HTR-8/SVneo (cell line): ENCODE data around the gene CDK5RAP3.
"Not testable (repeated sequence)": the region's sequence is repeated elsewhere in the genome, so short reads cannot be mapped to it uniquely, and the experiment has no call there.

Experiments used
- DNase-seq: peaks from one replicate; pipeline ENCODE4 v3.0.0; 2011; ENCODE audit warnings: low spot score, mixed read lengths; ENCODE audit not compliant: insufficient read length
- FAIRE-seq: peaks from 2 replicates; lab custom pipeline; 2011; peaks lifted over from hg19 to GRCh38; lab: Jason Lieb, UNC

The CDK5RAP3 gene, protein sequence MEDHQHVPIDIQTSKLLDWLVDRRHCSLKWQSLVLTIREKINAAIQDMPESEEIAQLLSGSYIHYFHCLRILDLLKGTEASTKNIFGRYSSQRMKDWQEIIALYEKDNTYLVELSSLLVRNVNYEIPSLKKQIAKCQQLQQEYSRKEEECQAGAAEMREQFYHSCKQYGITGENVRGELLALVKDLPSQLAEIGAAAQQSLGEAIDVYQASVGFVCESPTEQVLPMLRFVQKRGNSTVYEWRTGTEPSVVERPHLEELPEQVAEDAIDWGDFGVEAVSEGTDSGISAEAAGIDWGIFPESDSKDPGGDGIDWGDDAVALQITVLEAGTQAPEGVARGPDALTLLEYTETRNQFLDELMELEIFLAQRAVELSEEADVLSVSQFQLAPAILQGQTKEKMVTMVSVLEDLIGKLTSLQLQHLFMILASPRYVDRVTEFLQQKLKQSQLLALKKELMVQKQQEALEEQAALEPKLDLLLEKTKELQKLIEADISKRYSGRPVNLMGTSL

DNA sequence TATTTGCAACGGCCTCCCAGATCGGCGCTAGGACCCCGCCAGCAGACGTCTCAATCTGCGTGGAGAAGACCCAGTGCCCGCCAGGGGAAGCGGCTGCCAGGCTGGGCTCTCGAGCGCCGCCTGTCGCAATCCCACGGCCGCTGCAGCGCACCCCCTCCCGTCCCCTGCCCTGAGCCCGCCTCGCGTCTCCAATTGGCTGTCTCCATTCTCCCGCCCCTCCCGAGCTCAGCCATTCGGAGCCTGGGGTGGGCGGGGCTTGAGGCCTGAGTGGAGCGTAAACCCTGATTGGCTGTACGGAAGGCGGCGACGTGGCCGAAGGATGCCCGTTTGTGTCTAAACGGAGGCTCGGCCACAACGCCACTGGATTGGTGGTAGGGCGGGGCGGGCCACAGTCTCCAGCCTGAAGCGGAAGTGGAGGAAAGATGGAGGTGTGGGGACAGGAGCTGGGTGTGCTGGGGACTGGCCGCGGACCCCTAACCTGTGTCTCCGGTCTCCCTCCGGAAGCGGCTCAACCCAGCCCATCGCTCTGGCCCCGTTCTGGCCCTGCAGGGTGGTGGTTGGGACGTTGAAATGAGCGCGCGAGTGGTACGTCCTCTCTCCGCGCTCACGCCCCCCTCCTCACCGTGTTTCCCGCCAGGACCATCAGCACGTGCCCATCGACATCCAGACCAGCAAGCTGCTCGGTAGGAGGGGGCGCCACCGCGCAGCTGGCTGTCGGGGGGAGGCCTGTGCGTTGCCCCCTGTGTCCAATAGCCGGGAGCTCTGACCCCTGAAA lies at the start of gene CDK5RAP3:
Gene CDK5RAP3 (plus strand): TSS at position 389 of the 775 bp plus-strand sequence. CDS start 34 bp downstream, at position 423.
- DNase-seq (peak; percentile 100), FAIRE-seq (peak; percentile 99)

GRCh38 chr17:47924785-47925677 lies 45.9 kb upstream of the CDK5RAP3 start:
- DNase-seq: no peak

GRCh38 chr17:47925678-47925988 lies 45.3 kb upstream of the CDK5RAP3 start:
- FAIRE-seq (no peak), DNase-seq (no peak)

More at GRCh38 chr17:47924785-47925677, 45.9 kb upstream of the CDK5RAP3 start:
- peak; percentile 26 for FAIRE-seq

GRCh38 chr17:47927821-47928400 lies 43.0 kb upstream of the CDK5RAP3 start:
- DNase-seq: no peak
- no peak for FAIRE-seq

DNA sequence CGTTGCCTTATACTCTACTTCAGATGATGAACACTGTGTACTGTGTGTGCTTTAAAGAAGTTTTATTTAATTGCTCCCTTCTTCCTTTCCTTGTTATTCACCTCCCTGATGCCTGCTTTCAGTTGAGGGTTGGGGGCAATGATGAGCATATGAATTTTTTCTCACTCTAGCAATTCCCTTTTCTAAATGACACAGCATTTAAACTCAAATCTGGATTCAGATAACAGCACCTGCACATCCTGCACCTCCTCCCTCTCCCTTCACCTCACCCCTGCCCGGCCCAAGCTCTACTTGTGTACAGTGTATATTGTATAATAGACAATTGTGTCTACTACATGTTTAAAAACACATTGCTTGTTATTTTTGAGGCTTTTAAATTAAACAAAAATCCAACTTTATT lies 42.5 kb upstream of the CDK5RAP3 start:
- no peak for DNase-seq
- FAIRE-seq: no peak

GRCh38 chr17:47929218-47930000 lies 41.5 kb upstream of the CDK5RAP3 start:
- FAIRE-seq: no peak
- DNase-seq: no peak

DNA sequence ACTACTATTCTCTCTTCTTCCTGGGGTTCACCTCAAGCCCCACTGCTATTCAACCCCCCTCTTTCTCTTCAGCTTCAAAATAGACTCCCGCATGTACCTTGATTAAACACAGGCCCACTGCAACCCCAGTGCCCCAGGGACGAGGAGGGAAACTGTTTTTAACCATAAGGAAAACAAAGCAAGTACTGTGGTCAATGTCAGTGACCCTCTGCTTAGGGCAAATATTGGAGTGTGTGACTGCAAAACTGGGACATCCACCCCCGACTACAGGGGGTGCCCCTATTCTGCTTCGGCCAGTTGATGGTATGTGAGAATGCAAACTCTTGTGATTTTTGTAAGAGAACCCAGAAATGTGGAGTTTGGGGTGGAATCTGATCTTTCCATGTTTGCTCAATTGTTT lies 39.1 kb upstream of the CDK5RAP3 start:
- no peak for FAIRE-seq

DNA sequence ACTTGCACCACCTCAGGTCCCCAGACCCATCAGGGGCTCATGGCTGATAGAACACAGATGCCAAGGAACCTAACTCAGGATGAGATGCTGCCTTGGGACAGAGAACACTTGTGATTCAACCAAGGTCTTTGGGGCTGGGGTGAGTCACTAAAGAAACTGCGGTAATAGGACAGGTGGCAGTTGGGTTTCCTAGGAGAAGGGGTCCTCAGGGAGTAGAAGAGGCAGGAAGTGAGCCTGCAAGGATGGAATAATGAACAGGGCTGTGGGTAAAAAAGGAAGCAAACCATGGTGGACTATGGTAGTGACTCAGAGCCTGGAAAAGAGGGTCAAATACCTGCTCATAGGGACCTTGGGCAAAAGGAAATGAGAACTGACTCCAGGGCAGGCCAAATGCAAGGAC lies 36.1 kb upstream of the CDK5RAP3 start:
- DNase-seq: peak; percentile 40

More for the DNA sequence above, 39.1 kb upstream of the CDK5RAP3 start:
- no peak for DNase-seq

GRCh38 chr17:47935468-47935867 lies 35.4 kb upstream of the CDK5RAP3 start:
- not testable (repeated sequence) for FAIRE-seq, DNase-seq

More for the DNA sequence above, 36.1 kb upstream of the CDK5RAP3 start:
- no peak for FAIRE-seq

GRCh38 chr17:47935961-47936360 lies 35.0 kb upstream of the CDK5RAP3 start:
- DNase-seq (peak; percentile 86), FAIRE-seq (no peak)

DNA sequence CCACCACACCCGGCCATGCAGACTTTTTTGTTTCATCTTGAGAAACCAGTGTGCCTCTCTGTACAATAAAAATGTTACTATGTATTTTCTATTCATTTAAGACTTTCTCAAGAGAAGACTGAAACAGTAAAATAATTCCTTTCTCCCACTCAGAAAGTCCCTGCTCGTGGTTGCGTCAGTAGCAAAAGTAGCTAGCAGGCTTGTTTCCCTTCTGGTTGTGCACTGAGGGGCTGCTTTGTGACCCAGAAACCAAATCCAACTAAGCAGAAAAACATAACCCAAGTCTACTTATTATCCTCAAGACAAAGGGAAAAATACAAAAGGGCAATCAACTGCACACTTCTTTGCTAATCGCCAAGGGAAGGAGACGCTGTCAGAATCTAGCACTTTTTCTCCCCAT lies 33.0 kb upstream of the CDK5RAP3 start:
- no peak for DNase-seq
- FAIRE-seq: no peak

- FAIRE-seq: peak; percentile 98
- DNase-seq: peak; percentile 99
These were observed 29.4 kb upstream of the CDK5RAP3 start, which contains the start of gene PNPO for GRCh38 chr17:47941246-47942095. Gene PNPO (plus strand): TSS chr17:47941571. CDS start chr17:47941676, 105 bp downstream.

DNA sequence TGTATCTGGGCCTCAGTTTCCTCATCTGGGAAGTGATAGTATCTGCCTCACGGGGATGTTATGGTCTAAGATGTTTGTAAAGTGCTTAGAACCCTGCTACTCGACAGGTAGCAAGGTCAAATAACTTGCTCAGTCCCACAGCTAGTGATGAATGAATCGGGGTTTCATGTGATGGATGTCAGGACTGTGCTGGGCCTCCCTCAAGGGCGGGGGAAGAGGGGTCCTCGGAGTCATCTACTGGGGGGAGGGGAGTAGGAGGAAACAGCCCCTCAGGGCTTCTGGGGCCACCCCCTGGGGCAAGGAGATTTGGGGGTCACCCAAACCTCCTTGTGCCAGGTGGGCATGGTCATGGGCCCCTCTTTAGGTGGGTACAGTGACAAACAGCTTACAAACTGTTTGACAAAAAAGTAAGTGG lies 28.8 kb upstream of the CDK5RAP3 start:
- FAIRE-seq (no peak), DNase-seq (no peak)

DNA sequence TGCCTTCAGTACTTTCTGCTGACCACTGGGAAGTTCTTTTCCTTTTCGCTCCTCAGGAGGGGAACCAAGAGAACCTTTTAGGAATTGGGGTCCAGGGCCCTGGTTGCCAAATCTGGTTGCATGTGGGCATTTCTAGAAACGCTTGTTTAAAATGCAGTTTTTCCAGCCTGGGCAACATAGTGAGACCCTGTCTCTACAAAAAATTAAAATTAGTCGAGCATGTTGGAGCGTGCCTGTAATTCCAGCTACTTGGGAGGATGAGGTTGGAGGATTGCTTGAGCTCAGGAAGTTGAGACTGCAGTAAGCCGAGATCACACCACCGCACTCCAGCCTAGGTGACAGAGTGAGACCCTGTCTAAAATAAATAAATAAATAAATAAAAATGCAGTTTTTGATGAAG lies 28.3 kb upstream of the CDK5RAP3 start:
- FAIRE-seq: no peak
- DNase-seq: no peak

DNA sequence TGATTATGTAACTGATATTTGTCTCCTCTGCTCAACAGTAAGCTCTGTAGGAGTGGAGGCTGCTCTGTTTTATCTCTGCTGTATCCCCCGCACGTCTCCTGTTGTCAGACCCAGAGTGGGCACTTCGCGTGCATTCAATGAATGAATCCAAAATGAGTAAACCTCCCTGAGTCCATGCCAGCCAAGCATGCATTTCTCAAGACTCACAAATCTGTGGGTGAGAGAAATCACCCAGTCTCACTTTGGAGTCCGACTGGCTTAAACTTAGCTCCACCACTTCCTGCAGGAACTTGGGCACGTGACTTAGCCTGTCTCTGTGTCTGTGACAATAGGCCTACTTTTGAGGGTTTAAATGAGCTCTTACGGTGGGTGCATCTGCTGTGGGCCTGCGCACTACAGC lies 25.8 kb upstream of the CDK5RAP3 start:
- no peak for FAIRE-seq
- DNase-seq: no peak

DNA sequence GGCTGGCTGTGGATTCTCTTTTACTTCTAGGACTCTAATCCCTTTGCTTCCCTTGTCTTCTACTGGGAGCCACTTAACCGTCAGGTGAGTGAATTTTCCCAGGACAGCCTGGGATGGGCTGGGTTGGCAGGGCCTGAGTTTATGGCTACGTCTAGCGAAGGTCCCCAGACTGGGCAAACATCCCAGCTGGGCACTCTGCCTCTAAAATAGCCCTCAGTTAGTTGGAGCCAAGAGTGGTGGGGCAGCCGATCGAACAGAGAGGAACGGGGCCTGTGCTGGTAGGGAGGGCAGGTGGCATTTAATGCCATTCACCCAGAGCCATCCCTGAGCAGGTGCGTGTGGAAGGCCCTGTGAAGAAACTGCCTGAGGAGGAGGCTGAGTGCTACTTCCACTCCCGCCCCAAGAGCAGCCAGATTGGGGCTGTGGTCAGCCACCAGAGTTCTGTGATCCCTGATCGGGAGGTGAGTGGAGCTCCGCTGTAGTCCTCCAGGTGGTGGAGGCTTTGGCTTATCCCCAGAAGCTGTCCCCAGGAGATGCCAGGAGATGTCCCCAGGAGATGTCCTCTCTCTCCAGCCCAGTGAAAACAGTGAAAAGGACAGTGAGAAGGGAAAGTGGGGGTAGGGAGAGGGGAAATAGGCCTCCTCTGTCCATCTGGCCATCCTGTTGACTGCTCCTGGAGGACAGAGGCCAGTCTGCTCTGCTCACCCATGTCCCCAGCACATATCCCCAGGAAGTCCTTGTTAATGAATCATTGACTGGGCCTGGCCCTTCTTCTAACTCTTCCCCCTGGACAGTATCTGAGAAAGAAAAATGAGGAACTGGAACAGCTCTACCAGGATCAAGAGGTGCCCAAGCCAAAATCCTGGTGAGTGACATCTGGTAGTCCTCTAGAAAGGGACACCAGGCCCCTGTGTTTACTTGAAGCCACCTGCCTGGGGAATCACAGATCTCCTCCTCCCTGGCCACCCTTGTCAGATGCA lies 25.1 kb upstream of the CDK5RAP3 start:
- FAIRE-seq (no peak), DNase-seq (no peak)

GRCh38 chr17:47946516-47946915 lies 24.4 kb upstream of the CDK5RAP3 start:
- FAIRE-seq: no peak

More at GRCh38 chr17:47946516-47946915, 24.4 kb upstream of the CDK5RAP3 start:
- DNase-seq: no peak
